ENCODE data around the gene CALM1.

DNA sequence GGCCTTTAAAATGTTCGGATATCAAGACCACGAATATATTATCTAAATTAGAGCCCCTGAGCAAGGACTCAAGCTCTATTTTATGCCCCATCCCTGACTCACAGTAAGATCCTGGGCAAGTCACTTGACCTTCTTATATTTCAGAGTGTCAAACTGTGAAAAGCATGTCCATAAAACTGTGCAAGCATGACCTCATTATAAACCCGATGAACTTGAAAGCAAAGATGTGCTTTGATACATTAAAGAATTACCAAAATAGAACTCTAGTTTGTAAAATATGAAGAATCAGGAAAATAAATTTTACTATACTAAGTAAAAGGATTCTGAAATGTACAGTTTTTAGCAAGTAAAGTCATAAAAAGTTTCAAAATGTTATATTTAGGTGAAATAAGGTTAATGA lies 2.9 kb upstream of the CALM1 start:
- TF ChIP-seq ATF2 (IDR thresholded peaks at IDR 0.05; ENCODE audit: low read length), result no peak
- no peak for TF ChIP-seq POLR2A (IDR thresholded peaks at IDR 0.05; ENCODE audit: low read depth, low read length)
- TF ChIP-seq EZH2 (IDR thresholded peaks at IDR 0.05; ENCODE audit: borderline replicate concordance, control insufficient read depth, low read depth, low read length), result no peak
- no peak for TF ChIP-seq PML (IDR thresholded peaks at IDR 0.05; ENCODE audit: low read length)
- TF ChIP-seq ATF3 (IDR thresholded peaks at IDR 0.05; ENCODE audit: borderline replicate concordance, extremely low read depth, low read depth, low read length), result no peak
- TF ChIP-seq FOXK2 (IDR thresholded peaks at IDR 0.05), result no peak
- TF ChIP-seq MAX (IDR thresholded peaks at IDR 0.05; ENCODE audit: low read depth, low read length), result no peak

Data from GM12878 (cell line).